Progenitor cell of endocrine pancreas (in vitro differentiated cells): ENCODE measurements around the gene RNF113B. TPM values are rescaled to one million over a fixed set of nuclear protein-coding genes. Genes with fewer than 3 reads are reported as not detected.

Source experiments
- DNase-seq: peaks from one replicate; pipeline ENCODE4 v3.0.0; 2021; ENCODE audit warnings: low spot score; ENCODE audit not compliant: unreplicated experiment
- H3K27ac Mint-ChIP-seq: 2 replicates; pipeline ENCODE4 v1.8.0; 2021; ENCODE audit warnings: mild to moderate bottlenecking, moderate library complexity, mixed read lengths
- H3K27me3 Mint-ChIP-seq: 2 replicates; pipeline ENCODE4 v1.8.0; 2021; ENCODE audit warnings: mixed read lengths
- H3K36me3 Mint-ChIP-seq: 2 replicates; pipeline ENCODE4 v1.8.0; 2022; ENCODE audit warnings: mixed read lengths; ENCODE audit not compliant: insufficient read depth
- H3K4me1 Mint-ChIP-seq: 2 replicates; pipeline ENCODE4 v1.8.0; 2021; ENCODE audit warnings: low read depth, mixed read lengths
- H3K4me3 Mint-ChIP-seq: 2 replicates; pipeline ENCODE4 v1.8.0; 2021; ENCODE audit warnings: low read depth, mild to moderate bottlenecking, moderate library complexity, mixed read lengths
- H3K9me3 Mint-ChIP-seq: 2 replicates; pipeline ENCODE4 v1.8.0; 2021; ENCODE audit warnings: low read depth, mixed read lengths
- CTCF ChIP-seq: fragments of 200-600 bp; sonication (generic); IDR thresholded peaks from one replicate; pipeline ENCODE4 v1.5.0; 2021; ENCODE audit warnings: antibody characterized with exemption, mild to moderate bottlenecking; ENCODE audit not compliant: unreplicated experiment
- total RNA-seq: library from RNA; stranded (reverse); gene quantifications from 2 replicates; pipeline ENCODE4 v1.2.1, GENCODE V29; 2021

The RNF113B gene
- total RNA-seq, 1 donor from 2014 or later, result not detected

GRCh38 chr13:98175823-98176222 lies 1.2 kb downstream of the RNF113B start:
- Mint-ChIP-seq H3K9me3 (peaks cover 4% of the 10 kb centered on the region), H3K27me3 (no peaks in the 10 kb centered on the region), H3K4me3 (no peak overlapping the region), H3K36me3 (peaks cover 31% of the 10 kb centered on the region), H3K4me1 (peaks cover 51% of the 10 kb centered on the region), H3K27ac (no peak overlapping the region)
- TF ChIP-seq CTCF, result no peak
- no peak for DNase-seq

GRCh38 chr13:98175043-98175442 lies 2.0 kb downstream of the RNF113B start:
- no peaks in the 10 kb centered on the region for H3K27me3 Mint-ChIP-seq
- no peak overlapping the region for H3K4me3 Mint-ChIP-seq
- peaks cover 4% of the 10 kb centered on the region for H3K9me3 Mint-ChIP-seq
- H3K36me3 Mint-ChIP-seq, result peaks cover 28% of the 10 kb centered on the region
- peak overlapping the region; percentile 39 for H3K27ac Mint-ChIP-seq
- peaks cover 50% of the 10 kb centered on the region for H3K4me1 Mint-ChIP-seq
- no peak for TF ChIP-seq CTCF
- DNase-seq, result no peak

GRCh38 chr13:98174307-98174706 lies 2.8 kb downstream of the RNF113B start:
- H3K9me3 Mint-ChIP-seq, result peaks cover 4% of the 10 kb centered on the region
- H3K27ac Mint-ChIP-seq, result peak overlapping the region; percentile 39
- TF ChIP-seq CTCF, result no peak
- peaks cover 47% of the 10 kb centered on the region for H3K4me1 Mint-ChIP-seq
- no peak overlapping the region for H3K4me3 Mint-ChIP-seq
- no peaks in the 10 kb centered on the region for H3K27me3 Mint-ChIP-seq
- no peak for DNase-seq
- H3K36me3 Mint-ChIP-seq, result peaks cover 28% of the 10 kb centered on the region

GRCh38 chr13:98173431-98174152 lies 3.5 kb downstream of the RNF113B start:
- Mint-ChIP-seq H3K4me3 (no peak overlapping the region), H3K36me3 (peaks cover 21% of the 10 kb centered on the region), H3K4me1 (peaks cover 52% of the 10 kb centered on the region), H3K9me3 (peaks cover 4% of the 10 kb centered on the region), H3K27ac (peak overlapping the region; percentile 93), H3K27me3 (no peaks in the 10 kb centered on the region)
- TF ChIP-seq CTCF, result no peak
- DNase-seq, result no peak

- H3K27ac Mint-ChIP-seq, result peak overlapping the region; percentile 93
- peaks cover 21% of the 10 kb centered on the region for H3K36me3 Mint-ChIP-seq
- no peaks in the 10 kb centered on the region for H3K27me3 Mint-ChIP-seq
- peaks cover 57% of the 10 kb centered on the region for H3K4me1 Mint-ChIP-seq
- H3K9me3 Mint-ChIP-seq, result peaks cover 4% of the 10 kb centered on the region
- H3K4me3 Mint-ChIP-seq, result no peak overlapping the region
- no peak for TF ChIP-seq CTCF
- DNase-seq, result no peak
These were observed 4.3 kb downstream of the RNF113B start for GRCh38 chr13:98172590-98173422.
